Fibroblast of upper back skin (primary cell): ENCODE data around the gene NHLRC2.
"Not testable (repeated sequence)": the region's sequence is repeated elsewhere in the genome, so short reads cannot be mapped to it uniquely, and the experiment has no call there.

Experiments used
- DNase-seq: peaks from one replicate; pipeline ENCODE4 v3.0.0-alpha.2; 2013

NHLRC2 gene

DNA sequence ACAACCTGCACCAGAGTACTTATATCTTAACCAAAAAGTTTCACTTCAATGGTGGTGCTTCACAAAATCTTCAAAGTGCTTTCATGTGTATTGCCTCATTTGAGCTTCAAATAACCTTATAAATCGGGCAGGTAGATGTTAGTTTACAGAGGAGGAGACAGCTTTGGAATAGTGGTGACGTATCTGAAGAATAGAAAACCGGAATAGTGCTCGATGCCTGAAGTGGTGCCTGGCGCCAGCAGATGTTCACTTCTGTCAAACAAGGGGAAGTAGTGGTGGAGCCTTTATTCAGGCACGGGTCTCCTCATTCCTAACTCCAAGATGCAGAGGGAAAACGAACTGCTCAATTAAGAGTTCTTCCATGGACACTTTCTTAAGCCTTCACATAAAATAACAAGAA is 58.1 kb downstream of the NHLRC2 start:
- DNase-seq: no peak

GRCh38 chr10:113914956-113915355 is 60.5 kb downstream of the NHLRC2 start:
- DNase-seq: no peak

GRCh38 chr10:113915540-113915939 is 61.1 kb downstream of the NHLRC2 start:
- DNase-seq: no peak

DNA sequence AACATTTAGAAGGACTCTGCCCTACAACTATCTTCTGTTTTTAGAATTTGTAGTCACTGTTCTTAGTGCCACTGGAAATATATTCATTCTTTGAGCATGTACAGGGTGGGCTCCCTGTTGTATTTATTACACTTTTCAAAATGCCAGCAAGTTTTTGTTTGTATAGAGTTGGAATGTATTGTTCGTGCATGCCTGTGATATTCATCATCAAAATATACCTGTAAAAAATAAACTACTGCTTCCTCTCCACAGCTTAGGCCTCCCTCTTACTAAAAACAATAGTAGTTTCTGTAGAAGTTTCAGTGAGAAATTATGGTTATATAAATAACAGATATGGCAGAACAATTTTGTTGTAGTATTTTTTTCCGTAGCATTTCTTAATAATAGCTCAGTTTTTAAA is 61.6 kb downstream of the NHLRC2 start:
- no peak for DNase-seq

- DNase-seq: no peak
These were observed 63.2 kb downstream of the NHLRC2 start for GRCh38 chr10:113917636-113918035.

- no peak for DNase-seq
These were observed 65.7 kb downstream of the NHLRC2 start for GRCh38 chr10:113920114-113920513.

DNA sequence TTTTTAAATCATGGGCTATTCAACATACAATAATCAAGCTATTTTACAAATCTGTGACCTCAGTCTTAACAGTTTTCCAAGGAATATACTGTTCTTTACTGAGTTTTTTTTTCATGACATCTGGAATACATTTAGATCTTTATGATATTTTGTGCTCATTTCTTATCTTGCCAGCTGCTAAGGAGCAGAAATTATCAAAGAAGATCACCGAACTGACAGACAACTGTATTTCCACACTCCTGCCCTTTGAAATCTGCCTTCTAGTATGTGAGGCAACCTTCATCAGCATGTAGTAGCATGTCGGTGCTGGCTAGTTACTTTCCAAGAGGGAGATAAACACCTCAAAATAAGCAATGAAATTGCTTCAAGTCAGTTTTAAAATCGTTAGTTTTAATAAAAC is 66.4 kb downstream of the NHLRC2 start:
- DNase-seq: no peak

DNA sequence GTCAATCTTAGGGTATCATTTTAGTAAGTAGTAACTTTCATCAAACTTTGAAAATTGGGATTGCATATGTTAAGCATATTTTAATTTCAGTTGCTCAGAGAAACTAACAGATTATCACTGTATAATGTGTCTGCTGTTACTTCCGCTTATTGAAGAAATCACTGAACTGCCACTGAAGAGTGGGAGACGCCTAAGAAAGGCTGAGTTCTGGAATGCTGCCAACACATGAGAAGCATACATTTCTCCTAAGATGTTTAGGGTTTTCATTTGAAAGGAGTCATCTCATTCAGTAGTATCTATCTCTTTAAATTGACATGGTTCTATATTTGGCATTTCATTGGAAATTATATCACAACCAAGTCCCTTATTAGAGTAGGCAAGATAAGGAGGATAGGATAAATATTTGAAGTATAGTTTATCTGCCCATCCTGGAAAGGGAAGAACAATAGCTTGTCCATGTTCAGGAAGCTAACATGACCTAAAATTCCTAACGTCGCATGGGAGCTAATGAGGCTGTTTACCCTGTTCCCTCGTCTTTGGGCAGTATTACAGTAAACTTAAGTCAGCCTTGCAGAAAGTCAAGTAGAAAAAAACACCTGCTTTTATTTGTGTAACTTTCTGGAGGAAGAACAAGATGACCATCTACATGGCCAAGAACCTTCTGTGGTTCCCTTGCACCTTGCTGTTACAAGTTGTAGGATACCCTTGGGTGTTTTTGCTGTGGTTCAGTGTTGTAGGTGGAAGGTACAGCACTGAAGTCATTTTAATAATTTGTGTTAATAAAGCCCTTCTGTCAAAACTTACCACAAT is 67.3 kb downstream of the NHLRC2 start:
- DNase-seq: no peak

- no peak for DNase-seq
These were observed 68.5 kb downstream of the NHLRC2 start for GRCh38 chr10:113922787-113923570.

- DNase-seq: no peak
These were observed 69.7 kb downstream of the NHLRC2 start for GRCh38 chr10:113924186-113924585.

DNA sequence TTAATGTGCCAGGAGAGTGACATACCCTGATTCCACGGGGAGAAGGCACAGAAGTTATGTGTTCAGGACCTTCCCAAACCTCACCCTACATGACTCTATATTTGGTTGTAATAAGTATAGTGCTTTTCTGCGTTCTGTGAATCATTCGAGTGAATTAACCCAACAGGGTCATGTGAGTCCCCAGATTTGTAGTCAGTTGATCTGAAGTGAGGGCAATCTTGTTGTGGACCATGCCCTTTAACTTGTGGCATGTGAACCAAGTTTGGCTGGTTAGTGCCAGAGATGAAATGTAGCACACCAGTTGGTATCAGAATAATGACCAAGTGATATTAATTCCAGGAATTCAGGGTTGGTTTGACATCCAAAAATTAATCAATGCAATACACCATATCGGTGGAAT is 70.2 kb downstream of the NHLRC2 start:
- no peak for DNase-seq

GRCh38 chr10:113927440-113927839 is 73.0 kb downstream of the NHLRC2 start:
- no peak for DNase-seq

GRCh38 chr10:113928830-113929229 is 74.4 kb downstream of the NHLRC2 start:
- DNase-seq: no peak

GRCh38 chr10:113929522-113929921 is 75.1 kb downstream of the NHLRC2 start:
- DNase-seq: no peak

- DNase-seq: no peak
These were observed 76.1 kb downstream of the NHLRC2 start for GRCh38 chr10:113930482-113931057.

DNA sequence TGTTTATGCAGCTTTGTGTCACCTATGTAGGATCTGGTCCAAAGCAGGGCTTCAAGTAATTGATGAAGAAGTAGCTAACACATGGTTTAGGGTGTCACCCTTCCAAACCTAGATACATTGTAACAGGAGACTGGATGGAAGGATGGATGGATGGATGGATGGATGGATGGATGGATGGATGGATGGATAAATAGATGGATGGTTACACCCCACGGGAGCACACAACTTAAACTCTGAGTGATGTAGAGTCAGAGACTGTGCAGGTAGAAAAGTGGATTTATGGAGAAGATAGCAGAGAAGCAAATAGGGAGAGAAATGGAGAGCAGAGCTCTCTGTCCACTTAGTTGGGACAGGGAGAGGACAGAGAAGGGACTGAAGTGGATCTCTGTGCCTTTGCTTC is 78.4 kb downstream of the NHLRC2 start:
- no peak for DNase-seq

GRCh38 chr10:113933894-113934532 is 79.6 kb downstream of the NHLRC2 start:
- no peak for DNase-seq

GRCh38 chr10:113937258-113937657 is 82.8 kb downstream of the NHLRC2 start:
- no peak for DNase-seq

DNA sequence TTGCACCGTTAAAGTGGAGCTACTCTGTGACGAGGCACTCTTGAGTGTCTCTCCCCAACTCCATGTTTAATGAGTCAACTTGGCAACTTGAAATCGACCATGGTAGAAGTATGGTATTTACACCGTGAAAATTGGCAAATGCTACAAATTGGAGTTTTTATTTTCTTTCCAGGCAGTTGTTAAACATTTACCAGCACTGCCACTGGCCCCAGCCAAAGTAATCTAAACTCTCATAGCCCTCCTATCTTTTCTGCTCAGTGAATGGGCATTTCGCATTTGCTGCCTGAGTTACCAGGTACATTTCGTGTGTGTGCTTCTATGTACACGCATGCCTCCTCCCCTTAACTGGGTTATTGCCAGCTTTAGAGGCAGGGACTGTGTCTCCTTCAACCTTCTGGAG is 83.3 kb downstream of the NHLRC2 start:
- no peak for DNase-seq

DNA sequence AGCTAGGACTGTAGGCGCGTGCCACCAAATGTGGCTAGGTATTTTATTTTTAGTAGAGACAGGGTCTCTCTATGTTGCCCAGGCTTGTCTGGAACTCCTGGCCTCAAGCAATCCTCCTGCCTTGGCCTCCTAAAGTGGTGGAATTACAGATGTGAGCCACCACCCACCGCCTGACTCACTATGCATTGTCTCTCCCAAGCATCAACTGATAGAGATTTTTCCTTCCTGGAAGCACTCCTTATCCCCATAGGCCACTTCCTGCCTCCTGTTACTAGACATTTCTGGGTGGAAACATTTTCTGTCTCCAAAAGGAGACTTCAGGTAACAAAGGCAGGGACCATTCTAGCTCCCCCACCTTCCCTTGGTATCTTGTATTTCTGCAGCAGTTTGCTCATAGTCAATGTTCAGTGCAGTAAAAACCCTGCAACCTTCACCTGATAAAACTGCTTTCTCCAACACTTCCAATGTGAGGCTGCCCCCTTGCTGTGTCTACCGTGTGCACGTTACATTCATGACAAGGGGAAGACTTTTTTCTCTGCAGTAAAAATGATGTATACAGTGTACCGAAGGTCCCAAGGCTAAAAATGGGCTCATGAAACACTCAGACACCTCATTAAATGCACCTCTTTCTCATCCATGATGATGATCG is 84.9 kb downstream of the NHLRC2 start:
- DNase-seq: no peak

GRCh38 chr10:113941140-113941539 is 86.7 kb downstream of the NHLRC2 start:
- no peak for DNase-seq

GRCh38 chr10:113943196-113943595 is 88.7 kb downstream of the NHLRC2 start:
- DNase-seq: not testable (repeated sequence)
